GM20431 (cell line): ENCODE results near the gene UAP1L1.

ENCODE experiments used
- in situ Hi-C: fragments of 300-500 bp; cut with MseI, MboI; formaldehyde crosslinking; loops from one replicate; pipeline ENCODE4 v1.15.0; 2020; ENCODE audit warnings: low sequenced_read_pairs; ENCODE audit not compliant: unreplicated experiment

The UAP1L1 gene

DNA sequence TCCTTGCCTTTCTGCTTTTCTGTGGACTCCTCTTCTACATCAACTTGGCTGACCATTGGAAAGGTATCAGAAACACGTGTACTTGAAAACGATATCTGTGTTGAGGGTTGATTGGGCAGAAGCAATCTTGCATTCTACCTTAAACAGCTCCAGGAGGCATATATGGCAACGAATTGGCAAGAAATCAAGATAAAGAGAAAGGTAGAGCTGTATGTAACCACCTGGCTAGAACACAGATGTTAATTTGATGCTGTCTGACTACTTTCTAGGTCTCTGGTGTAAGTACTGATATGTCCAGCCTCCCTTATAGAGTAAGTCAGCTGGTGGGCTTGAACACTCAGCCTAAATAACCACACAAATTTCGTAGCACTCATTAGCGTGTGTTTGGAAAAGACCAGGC, 10.8 kb downstream of the UAP1L1 start:
- in situ Hi-C loops, result no loop called here

- in situ Hi-C loops, result no loop called here
Measured at GRCh38 chr9:137089232-137089947, 12.1 kb downstream of the UAP1L1 start.

- in situ Hi-C loops, result no loop called here
Measured at GRCh38 chr9:137095664-137096517, 18.6 kb downstream of the UAP1L1 start.

GRCh38 chr9:137096785-137097546, 19.6 kb downstream of the UAP1L1 start:
- in situ Hi-C loops, result no loop called here

DNA sequence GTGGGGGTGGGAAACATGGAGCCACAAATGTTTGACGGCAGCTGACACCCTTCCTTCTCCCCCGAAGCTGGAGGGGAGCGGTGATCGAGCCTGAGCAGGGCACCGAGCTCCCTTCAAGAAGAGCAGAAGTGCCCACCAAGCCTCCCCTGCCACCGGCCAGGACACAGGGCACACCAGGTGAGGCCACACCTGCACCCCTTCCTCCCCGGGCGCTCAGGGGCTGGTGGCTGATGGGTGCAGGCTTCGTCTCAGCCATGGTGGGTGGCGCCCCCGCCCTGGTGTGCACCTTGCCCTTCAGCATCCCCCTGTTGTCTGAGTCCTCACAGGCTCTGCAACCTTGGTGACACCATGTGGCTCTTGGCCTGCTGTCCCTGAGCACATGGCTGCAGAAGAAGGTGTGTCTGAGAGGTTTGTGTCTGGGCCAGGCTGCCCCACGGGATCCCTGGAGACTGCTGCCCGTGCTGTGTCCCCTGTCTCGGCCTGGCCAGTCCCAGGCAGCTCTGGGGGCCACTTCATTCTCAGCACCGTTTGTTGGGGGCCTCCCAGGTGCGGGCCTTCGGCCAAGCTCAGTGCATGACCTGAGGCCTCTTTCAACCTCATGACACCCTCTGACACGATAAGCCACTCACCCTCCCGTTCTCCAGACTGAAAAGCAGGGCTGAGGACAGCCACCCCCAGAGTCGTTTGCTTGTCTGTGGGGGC, 20.6 kb downstream of the UAP1L1 start:
- in situ Hi-C loops, result no loop called here

GRCh38 chr9:137099231-137099630, 21.9 kb downstream of the UAP1L1 start:
- in situ Hi-C loops, result no loop called here

- in situ Hi-C loops, result loop anchor here (10.0 kb wide), 1 partner anchor 131 kb away; the partner anchor contains the start of gene SLC34A3
Measured at GRCh38 chr9:137103206-137103999, 26.1 kb downstream of the UAP1L1 start.

DNA sequence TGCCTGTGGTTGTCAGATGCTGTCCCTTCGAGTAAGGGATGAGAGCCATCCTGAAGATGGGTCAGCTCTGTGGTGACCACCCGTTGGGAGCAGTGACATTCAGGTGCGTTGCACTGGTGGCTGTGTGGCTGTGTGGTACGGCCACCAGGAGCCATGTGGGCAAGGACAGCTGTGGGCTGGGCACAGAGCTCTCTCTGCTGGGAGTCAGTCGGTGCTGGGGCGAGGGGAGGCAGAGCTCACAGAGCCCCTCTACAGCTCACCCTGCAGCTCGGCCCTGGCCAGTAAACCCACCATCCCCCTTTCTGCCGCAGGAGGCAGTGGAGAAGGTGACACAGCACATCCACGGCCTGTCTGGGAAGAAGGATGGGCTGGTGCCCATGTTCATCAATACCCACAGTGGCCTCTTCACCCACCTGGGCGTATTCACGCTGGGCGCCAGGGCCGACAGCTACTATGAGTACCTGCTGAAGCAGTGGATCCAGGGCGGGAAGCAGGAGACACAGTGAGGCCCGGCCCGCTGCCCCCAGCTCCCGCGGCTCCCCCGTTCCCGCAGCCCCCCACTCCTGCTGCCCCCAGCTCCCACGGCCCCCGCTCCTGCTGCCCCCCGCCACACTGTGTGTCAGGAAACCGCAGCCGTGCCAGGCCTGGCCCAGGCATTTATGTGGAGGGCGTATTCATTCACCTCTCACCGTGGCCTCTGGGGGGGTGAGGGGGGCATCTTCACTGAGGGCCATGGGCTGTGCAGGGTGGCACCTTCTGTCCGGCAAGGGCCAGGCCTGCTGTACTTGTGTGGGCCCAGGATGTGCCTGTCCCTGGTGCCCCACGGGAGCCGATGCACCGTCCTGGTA, 28.7 kb downstream of the UAP1L1 start:
- in situ Hi-C loops, result loop anchor here (10.0 kb wide), 1 partner anchor 129 kb away; the partner anchor contains the start of gene SLC34A3

DNA sequence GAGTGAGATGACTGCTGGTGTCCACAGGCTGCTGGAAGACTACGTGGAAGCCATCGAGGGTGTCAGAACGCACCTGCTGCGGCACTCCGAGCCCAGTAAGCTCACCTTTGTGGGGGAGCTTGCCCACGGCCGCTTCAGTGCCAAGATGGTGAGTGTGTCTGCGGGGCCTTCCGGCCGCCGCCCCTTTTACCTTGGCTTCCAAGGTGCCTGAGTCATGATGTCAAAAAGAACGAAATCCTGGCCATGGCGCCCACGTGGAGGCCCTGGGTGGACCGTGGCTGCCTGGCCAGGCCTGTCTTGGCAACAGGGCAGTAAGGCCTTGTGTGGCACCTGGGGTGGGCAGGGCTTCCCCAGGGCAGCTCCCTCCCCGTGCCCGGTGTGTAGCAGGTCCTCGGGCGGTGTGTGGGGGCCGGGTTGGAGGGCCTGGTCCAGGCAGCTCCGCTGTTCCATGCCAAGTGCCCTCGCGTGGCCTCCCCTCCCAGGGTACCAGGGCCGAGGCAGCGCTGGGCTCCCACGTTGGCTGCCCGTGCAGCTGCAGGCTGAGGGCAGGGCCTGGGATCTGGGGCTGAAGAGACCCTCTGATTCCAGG, 29.4 kb downstream of the UAP1L1 start:
- in situ Hi-C loops, result loop anchor here (10.0 kb wide), 1 partner anchor 128 kb away; the partner anchor contains the start of gene SLC34A3

DNA sequence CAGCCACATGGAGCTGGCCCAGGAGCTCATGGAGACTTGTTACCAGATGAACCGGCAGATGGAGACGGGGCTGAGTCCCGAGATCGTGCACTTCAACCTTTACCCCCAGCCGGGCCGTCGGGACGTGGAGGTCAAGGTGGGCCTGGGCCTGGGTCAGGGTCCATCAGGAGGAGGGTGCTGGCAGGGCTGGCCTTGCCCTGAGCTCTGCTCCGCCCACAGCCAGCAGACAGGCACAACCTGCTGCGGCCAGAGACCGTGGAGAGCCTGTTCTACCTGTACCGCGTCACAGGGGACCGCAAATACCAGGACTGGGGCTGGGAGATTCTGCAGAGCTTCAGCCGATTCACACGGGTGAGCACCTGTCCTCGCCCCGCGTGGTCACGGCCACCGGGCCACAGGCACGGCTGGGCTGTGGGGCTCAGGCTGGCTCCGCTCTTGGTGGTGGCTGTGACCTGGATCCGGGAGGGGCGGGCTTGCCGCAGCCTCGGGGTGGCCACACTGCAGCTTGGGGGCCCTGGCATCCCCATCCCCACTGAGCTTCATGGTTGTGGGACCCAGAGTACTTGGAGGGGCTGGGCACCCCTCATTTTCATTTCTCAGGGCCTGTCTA, 30.1 kb downstream of the UAP1L1 start:
- in situ Hi-C loops, result loop anchor here (10.0 kb wide), 1 partner anchor 127 kb away; the partner anchor contains the start of gene SLC34A3

- in situ Hi-C loops, result loop anchor here (10.0 kb wide), 1 partner anchor 127 kb away; the partner anchor contains the start of gene SLC34A3
Measured at GRCh38 chr9:137107982-137108381, 30.7 kb downstream of the UAP1L1 start.

DNA sequence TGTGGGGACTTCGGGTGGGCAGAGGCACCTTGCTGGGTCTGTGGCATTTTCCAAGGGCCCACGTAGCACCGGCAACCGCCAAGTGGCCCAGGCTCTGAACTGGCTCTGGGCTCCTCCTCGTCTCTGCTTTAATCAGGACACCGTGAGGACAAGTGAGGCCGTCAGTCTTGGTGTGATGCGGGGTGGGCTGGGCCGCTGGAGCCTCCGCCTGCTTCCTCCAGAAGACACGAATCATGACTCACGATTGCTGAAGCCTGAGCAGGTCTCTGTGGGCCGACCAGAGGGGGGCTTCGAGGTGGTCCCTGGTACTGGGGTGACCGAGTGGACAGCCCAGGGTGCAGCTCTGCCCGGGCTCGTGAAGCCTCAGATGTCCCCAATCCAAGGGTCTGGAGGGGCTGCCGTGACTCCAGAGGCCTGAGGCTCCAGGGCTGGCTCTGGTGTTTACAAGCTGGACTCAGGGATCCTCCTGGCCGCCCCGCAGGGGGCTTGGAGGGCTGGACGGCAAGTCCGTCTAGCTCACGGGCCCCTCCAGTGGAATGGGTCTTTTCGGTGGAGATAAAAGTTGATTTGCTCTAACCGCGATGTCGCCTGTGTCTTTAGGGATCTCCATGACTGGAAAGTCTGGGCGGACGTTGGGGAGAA, 31.4 kb downstream of the UAP1L1 start:
- in situ Hi-C loops, result loop anchor here (10.0 kb wide), 1 partner anchor 126 kb away; the partner anchor contains the start of gene SLC34A3

DNA sequence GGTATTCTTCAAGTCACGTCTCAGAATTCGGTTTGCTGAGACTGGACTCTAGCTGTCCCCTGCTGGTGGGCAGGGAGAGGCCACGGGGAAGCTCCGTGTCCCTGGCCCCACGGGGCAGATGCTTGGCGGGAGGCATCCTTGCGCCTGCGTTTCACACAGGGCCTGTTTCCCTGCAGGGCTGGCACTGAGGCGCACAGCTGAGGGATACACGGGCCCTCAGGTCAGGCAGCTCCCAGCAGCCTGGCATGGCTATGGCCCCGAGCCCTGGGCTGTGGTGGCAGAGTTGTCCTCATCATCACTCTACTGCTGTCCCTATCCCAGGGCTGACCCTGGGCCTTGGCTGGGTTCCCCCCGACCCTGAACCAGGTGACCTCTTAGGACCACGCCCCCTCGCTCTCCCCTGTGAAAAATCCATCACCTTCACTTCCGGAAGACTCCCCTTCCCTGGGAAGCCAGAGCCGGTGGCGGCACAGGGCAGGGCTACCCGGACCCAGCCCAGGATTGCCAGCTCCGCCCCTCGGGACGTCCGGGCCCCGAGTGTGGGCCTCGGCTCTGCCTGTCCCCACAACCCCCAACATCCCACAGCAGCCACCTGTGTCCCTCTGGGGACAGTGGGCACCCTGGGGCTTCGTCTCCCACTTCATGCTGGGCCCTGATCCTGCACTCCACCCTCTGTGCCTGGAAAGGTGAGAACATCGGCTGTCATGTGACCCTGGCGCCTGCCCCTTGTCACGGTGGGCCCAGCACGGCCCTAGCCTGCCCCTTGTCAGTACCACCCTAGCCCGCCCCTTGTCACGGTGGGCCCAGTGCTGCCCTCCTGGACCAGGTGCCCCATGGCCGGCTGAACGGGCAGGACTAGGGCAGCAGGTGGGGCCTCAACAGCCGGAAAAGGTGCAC, 32.2 kb downstream of the UAP1L1 start:
- in situ Hi-C loops, result loop anchor here (10.0 kb wide), 1 partner anchor 125 kb away; the partner anchor contains the start of gene SLC34A3

DNA sequence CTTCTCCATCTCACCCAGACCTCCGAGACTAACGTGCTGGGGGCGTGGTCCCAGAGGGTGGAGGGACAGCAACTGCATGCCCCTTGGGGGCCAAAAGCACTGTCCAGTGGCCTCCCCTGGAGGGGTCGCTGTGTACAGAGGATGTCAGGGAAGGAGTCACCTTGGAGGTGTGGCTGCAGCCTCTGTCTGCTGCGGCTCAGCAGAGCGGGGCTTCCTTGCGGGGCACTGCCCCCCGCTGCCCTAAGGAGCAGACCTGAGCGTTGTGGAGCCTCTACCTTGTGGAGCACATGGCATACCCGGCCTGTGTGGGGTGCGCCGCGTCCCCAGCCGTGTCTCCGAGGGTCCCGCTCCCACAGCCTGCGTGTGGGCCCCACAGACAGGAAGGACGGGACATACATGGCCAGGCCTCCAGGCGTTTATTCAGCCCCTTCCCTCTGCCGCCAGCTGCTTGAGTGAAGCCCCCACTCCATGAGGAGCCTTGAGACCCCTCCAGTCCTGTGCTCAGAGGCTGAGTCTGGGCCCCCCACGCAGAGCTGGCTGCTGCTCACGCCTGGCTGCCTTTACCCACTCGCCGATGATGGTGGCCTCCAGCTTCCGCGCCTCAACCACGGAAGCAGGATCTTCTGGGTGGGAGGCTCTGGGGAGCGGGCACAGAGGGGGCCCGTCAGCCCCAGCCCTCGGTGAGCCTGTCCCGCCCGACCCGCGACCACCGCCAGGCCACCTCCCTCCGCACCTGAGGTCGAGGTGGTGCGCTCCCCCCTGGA, 33.0 kb downstream of the UAP1L1 start:
- in situ Hi-C loops, result no loop called here
